Muscle of back (tissue), 11 donors: ENCODE data around the gene HSPB6. TPM values are rescaled to one million over a fixed set of nuclear protein-coding genes. Genes with fewer than 3 reads are reported as not detected.
A peak's percentile ranks its signal among the peaks of the same experiment; 100 is the strongest.

Experiments
- DNase-seq, 3 donors: peaks; one replicate each; pipeline versions ENCODE4 v3.0.0 to v3.0.0-alpha.2; 2013
- polyA plus RNA-seq, 10 donors: library from polyadenylated mRNA; unstranded; fragments of 120-200 nt; gene quantifications; one replicate each; pipeline ENCODE4 v1.2.1, GENCODE V29; 2013; ENCODE audit not compliant: insufficient read length in 10 of 10

The HSPB6 gene
- polyA plus RNA-seq, 10 donors = 193 to 769 (median 611) TPM

DNA sequence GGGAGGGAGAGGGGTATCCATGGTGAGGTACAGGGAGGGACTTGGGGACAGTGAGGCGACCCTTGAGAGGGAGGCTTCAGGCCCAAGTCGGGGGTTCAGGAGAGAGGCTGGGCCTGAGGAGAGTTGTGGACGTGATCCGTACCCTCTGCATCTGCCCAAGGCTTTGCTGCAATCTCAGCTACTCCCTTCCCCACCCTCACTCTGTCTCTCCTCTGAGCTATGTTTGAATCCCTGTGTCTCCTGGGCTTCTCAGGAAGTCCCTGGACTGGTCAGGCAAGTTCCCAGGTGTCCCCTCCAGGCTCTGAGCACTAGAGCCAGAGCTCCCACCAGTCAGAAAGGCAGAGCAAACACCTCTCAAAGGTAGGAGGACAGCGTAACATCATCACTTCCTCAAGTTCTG is 6.7 kb downstream of the HSPB6 start:
- DNase-seq = no peak

DNA sequence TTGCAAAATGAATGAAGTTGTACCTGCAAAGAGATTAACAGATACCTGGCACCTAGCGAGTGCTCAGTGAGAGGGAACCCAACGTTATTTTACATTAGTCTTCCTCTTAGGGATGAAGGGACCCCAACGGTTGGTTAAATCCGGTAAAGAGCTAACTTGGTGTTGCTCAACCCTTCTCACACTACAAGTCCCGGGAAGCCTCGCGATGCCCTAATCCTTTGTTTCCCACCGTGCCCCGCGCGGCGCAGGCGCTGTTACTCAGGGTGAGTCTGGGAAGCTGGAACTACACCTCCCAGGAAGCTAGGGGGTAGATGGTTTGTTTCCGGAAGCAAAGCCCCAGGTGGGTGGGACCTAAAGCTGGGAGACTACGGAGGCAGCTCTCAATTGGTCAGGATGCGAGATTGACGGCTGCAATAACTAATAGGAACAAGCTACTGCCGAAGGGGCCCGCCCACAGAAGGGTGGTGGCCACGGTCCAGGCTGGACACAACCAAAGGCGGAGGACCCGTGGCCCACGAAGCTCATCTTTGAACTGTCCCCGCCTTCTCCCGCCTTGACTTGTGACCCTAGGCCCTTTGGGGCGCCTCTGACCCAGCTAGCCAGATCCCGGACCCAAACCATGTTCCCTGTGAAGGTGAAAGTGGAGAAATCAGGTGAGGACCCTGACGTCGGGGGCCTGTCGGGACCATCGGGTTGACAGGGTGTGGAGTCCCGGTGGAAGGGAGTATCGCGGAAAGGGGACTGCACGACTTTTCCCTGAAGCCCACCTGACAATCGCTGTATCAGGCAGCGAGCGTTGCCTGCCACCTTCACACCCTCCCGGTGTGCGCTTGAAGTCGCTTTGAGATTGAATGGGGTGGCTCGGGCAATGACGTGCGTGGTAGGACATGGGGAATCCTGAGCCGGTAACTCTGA is 8.5 kb downstream of the HSPB6 start, which contains the start of gene LIN37:
Gene LIN37 (plus strand): TSS at position 471 of the 915 bp plus-strand sequence. CDS start 149 bp downstream, at position 620.
- peak; percentile 100 for DNase-seq

DNA sequence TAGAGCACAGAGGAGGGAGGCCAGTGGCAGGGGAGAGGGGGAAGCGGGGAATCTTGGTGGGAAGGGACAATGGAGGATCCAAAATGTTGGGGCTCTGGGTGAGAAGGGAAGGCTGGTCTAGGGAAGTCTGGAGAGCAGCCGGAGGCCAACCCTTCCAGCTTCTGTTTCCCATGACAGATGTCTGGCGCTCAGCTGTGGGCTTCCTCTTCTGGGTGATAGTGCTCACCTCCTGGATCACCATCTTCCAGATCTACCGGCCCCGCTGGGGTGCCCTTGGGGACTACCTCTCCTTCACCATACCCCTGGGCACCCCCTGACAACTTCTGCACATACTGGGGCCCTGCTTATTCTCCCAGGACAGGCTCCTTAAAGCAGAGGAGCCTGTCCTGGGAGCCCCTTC is 10.3 kb downstream of the HSPB6 start:
- DNase-seq = no peak

DNA sequence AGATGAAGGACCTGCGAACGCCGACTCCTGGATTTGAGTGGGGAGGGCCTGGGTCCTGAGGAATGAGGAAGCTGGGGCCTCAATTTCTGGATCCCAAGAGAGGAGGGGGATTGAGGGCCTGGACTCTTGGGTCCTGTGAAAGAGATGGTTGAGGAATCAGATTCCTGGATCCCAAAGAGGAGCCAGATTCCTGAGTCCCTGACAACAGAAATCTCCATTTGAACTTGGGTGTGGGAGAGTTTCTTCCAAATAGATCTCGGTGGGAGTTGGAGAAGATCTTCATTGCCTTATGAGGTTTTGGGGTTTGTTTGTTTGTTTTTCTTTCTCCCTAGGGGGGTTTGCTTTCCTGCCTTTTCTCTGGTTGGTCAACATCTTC is 10.8 kb downstream of the HSPB6 start:
- DNase-seq = no peak

DNA sequence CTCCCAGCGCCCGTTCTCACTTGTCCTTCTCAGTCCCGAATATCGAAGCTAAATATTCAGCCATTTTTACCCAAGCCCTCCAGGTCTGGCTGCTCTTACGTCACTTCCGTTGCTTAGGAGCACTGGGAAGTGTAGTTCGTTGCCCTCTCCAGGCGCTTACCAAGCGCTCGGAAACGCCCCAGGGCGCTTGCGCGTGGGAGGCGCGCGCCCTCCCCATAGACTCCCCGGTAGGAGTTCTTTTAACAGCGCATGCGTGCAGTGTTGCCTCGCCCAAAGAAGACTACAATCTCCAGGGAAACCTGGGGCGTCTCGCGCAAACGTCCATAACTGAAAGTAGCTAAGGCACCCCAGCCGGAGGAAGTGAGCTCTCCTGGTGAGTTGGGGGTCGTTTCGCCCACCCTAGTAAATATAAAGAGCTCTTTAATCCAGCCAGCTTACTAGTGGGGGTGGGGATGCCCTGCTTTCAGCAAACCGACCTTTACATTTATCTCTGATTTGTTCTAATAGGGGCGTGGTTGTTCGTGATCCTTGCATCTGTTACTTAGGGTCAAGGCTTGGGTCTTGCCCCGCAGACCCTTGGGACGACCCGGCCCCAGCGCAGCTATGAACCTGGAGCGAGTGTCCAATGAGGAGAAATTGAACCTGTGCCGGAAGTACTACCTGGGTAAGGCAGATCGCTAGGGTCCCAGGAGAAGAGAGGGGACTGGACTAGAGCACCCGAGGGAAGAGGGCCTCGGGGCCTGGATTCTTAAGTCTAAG is 11.3 kb downstream of the HSPB6 start, which contains the start of the genes PSENEN and U2AF1L4:
Gene PSENEN (plus strand): TSS at position 324 of the 759 bp plus-strand sequence. CDS start 280 bp downstream, at position 604.
Gene U2AF1L4 (minus strand): TSS at position 91 of the 759 bp plus-strand sequence. CDS start 27 bp downstream, at position 64.
- DNase-seq = peak; percentile 99 to 100 (median 100)

DNA sequence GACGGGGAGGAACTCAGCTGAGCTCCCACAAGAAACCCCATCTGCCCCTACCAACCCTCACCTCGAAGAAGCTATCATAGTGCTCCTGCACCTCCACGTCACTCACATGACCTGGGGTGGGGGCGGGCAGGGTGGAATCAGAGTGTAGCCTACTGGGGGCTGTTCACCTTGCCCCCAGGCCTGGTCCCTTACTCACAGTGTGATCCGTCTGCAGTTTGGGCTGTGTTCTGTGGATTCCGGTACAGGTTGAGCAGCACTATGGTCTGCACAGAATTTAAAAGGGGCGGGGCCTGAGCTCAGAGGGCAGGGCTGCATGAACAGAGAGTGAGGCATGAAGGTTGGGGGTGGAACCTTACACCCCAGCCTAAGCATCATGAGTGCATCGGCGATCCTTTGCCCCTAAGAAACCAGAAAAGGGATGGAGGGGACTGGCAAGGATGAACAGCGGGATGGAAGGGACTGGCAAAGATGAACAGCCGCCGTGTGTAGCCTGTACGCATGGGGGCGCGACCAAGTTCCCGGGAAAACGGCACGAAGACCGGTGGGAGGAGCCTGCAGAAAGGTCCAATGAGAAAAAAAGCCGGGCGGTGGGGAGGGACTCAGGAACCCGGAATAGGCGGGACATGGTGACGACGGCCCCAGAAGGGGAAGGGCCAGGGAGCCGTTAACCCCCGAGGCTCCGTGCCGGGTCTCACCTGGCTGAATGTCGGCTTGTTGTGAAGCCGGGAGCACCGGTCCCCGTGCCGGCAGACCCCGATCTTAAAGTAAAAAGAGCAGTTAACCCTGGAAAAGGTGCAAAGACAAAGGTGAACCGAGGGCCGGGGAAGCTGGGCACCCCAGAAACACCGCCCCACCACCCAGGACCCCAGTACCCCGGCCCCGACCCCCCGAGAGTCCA is 12.2 kb downstream of the HSPB6 start:
- DNase-seq = peak; percentile 96 to 97 (median 96)

DNA sequence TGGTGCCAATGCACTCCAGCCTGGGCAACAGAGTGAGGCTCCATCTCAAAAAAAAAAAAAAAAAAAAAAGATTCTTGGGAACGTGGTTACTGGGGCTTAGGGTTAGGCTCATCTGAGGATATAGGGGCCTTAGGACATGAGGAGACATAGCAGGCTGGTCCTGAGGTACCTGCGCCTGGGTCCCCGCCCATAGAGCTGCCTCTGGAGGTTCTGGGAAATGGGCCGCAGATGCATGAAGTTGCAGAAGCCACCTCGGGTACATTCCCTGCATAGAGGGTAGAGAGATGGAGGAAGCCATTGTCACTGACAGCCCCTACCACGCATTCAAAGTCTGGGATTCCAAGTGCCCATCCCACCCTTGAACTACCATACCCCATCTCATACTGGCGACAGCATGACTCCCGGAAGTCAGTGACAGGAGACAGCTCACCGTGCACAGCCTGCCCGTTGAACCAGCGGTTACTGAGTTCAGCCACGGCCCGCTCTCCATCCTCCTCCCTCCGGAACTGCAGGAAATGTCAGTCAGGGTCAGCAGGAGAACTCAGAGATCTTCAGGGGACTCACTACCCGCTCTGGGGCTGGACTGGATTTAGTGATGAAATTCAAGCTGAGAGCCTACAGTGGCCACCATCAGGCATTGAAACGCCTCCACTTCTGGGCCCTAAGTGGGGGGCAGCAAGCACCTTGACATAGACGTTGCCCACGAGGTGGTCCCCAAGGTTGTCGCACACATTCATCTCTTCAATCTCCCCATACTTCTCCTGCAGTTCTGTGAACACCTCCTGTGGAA is 13.0 kb downstream of the HSPB6 start:
- DNase-seq = no peak

DNA sequence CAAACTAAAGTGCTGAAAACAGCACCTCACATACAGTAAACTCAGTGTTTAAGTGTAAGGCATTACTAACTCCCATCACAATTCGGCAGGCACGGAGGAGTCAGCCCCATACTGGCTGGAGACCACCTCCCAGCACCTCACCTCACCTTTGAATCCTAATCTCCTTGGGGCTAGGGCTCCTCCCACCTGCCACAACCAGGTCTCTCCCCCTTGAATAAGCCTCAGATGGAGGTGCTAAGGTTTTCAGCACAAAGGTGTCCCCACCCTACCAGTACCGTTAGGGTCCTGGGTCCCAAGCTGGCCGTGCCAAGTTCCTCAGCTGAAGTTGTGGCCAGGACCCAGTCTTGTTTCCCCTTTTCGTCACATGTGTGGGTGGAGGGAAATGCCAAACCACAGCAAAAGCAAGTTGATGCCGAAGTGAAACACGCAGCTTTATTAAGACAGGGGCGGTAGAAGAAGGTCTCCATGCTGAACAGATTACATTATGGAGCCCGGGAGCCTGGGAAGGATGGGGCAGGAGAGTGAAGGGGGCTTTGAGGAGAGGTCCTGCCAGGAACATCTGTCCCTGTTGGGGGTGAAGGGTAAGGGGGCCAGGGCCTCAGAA is 14.6 kb downstream of the HSPB6 start, which contains the start of gene IGFLR1:
Gene IGFLR1 (minus strand): TSS at position 332 of the 604 bp plus-strand sequence. CDS start 1,272 bp downstream, outside the sequence.
- no peak for DNase-seq

DNA sequence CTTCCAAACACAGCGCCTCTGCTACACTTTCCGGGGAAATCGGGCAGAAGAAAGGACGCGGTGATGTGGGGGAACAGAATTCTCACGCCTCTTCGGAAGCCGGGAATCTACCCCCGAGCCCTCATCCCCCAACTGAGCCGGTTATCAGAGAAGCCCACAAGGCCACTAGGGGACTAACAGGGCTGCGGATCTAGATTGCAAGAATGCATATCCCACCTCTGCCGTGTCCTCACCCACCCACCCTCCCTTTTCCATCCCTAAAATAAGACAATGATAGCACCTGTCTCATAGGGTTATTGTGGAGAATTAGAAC is 15.7 kb downstream of the HSPB6 start:
- no peak for DNase-seq

DNA sequence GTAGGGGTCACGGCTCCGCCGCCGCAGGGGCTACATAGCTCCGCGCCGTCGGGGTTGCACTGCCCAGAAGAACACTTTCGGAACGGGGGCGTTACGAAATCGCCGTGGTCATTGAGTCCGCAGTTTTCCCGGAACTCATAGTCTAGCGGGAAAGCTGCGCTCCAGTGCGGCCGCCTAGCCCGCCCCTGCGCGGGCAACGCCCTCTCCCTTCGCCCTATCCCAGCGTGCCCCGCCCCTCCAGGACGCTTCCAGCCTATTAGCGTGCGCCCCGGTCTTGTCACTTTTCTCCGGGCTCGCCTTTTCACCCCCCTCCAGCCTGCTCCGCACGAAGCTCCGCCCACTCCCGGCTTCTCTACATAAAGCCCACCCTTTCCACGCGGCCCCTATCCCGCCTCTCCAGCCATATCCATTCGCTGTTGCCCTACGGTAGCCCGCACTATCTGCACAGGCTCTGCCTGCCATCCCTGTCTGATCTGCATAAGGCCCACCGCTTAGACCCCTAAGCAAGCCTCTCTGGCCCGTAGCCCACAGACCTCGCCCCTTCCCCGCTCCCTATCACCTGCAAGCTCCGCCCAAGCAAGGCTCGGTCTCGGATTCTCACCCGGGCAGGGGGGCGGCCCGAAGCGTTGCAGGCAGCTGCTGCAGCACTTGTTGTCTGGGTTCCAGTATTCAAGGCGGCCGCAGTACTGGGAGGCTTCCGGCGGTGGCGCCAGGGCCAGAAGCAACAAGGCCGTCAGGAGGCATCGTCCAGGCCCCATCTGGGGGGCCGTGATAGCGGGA is 16.2 kb downstream of the HSPB6 start:
- peak; percentile 97 to 99 (median 98) for DNase-seq

DNA sequence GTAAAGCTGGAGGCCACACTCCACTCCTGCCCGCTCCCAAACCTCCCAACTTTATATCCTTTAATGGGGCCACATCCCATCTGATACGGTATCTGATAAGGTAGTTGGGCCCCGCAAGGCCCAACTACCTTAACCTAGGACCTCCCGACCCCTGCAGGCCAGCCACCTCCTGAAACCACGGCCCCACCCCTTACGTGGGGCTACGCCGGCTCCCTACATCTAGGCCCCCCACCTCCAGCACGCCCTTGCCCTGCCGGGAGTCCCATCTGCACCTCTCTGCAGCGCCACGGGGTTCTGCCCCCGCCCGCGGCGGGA is 16.8 kb downstream of the HSPB6 start:
- no peak for DNase-seq

DNA sequence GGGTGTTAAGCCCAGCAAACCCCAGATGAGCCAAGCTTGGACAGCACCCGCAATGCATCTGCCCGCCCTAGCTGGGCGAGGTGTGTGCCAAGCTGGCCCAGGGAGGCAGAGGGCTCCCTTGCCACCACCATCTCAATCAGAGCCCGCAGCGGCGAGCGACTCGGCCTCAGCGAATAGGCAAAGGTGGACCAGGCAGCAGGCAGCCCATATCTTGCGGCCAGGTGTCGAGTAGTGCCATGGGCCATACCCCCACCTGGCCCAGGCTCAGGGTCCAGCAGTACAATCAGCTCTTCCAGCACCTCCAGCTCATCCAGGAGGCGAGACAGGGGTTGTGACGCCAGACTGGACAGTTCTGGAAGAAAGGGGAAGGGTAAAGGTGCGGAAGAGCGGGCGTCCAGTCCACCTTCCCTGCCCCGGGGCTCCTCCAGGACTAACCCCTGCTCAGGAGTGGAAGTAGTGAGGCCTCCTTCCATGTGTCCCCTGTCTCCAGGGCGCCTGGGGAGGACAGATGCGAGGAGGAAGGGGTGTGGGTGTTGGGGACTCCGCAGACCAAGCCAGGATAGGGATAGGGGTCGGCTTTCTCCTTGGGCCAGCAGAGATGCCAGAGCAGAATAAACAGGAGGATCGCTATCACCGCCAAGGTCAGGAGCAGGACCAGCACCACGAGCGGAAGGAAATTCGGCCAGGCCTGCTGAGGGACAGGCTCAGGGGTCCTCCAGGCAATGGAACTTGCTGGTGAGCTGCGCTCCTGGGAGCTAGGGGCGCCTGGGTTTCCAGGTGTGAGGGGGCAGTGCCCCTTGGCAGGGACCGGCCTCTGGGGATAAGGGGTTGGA is 17.3 kb downstream of the HSPB6 start:
- DNase-seq = no peak

DNA sequence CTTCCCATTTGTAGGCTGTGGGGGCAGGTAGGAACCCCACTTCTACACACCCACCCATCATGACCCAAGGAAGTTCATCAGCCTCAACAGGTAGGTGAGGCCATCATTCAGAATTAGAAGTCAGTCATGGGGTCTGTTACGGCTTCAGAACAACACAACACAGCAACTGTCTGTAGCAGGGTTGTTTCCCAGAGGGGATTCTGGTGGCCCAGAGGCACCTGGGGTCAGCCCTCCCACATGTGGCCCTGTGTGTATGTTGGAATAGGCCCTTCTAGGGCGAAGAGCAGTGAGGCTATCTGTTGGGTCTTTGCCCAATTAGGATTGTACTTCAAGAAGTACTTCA is 18.0 kb downstream of the HSPB6 start:
- no peak for DNase-seq

DNA sequence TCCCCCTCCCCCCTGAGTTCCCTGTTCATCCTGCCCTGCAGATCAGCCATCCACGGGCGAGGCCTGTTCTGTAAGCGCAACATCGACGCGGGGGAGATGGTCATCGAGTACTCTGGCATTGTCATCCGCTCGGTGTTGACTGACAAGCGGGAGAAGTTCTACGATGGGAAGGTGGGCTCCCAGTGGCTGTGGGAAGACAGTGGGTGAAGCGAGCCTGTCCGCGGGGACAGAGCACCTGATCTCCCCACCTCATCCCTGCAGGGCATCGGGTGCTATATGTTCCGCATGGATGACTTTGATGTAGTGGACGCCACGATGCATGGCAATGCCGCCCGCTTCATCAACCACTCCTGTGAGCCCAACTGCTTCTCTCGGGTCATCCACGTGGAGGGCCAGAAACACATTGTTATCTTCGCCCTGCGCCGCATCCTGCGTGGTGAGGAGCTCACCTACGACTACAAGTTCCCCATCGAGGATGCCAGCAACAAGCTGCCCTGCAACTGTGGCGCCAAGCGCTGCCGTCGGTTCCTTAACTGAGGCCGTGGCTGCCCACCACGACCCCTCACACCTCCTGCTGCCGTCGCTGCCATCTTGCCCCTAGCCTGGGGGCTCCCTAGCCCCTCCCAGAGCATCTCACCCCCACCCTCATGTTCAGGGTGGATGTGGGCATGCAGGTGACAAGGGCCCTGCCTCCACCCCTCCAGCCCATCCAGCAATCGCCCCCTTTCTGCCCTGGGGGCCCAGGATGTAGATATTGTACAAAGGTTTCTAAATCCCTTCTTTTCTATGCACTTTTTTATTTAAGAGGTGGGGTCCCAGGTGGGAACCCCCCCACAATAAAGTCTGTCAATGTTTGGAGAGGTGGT is 18.6 kb downstream of the HSPB6 start:
- DNase-seq = no peak

DNA sequence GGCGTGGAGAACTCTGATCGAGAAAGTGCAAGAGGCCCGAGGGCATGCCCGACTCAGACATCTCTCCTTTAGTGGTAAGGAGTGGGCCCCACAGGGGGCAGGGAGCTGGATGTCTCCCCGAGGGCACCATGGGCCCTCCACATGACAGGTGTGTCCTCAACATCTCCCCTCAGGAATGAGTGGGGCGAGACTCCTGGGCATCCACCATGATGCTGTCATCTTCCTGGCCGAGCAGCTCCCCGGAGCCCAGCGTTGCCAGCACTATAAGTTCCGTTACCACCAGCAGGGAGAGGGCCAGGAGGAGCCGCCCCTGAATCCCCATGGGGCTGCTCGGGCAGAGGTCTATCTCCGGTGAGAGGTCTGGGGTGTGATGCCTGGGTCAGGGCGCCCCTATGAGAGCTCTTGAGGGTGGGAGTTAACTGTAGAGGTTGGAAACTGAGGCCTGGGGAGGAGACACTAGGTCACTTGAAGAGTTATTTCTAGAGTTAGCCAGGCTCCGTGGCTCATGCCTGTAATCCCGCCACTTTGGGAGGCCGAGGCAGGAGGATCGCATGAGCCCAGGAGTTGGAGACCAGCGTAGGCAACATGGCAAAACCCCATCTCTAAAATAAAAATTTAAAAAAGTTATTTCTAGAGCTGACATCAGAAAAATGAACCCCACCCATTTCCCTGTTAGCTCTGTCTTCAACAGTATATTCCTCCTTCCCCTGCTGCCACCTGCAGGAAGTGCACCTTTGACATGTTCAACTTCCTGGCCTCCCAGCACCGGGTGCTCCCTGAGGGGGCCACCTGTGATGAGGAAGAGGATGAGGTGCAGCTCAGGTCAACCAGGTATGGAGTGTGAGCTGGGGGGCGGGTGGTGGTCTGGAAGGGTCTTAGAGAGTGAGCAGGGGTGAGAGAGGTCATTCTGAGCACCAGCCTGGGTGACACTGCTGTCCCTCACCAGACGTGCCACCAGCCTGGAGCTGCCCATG is 19.6 kb downstream of the HSPB6 start:
- DNase-seq = no peak

DNA sequence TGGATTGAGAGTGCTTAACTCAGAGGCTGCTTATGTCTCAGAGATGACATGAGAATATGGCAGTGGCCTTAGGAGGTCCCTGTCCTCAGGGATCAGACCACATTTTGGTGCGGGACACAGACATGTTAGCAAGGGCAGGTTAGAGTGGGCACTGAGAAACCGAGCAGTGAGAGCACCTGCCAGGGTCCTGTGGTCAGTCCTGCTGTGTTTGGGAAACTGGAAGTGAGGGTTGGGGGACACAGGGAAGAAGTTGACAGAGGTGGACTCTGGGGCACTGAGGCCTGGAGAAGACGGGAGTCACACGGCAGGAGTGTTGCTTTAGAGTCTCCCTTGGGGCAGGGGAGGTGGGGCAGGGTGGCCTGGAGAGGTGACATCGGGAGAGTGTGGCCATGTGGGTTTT is 21.9 kb downstream of the HSPB6 start:
- DNase-seq = no peak
